Upper lobe of left lung (tissue), 6 donors: ENCODE measurements around the gene HNRNPM. TPM values are rescaled to one million over a fixed set of nuclear protein-coding genes. Genes with fewer than 3 reads are reported as not detected.

Experiments used
- ATAC-seq, 2 donors: fragments of 200-7000 bp; cut with Tn5 transposase; one replicate each; pipeline ENCODE4 v1.9.1; 2022; ENCODE audit warnings: mild to moderate bottlenecking in 2 of 2, moderate library complexity in 2 of 2; ENCODE audit not compliant: low FRiP score in 2 of 2
- DNase-seq, 2 donors: peaks; one replicate each; pipeline ENCODE4 v3.0.0-alpha.2; 2019 to 2020
- H3K27ac ChIP-seq, 4 donors: fragments of 200-600 bp; sonication (generic); one replicate each; pipeline ENCODE4 v1.5.1; 2016 to 2019
- H3K27me3 ChIP-seq, 4 donors: fragments of 200-600 bp; sonication (generic); one replicate each; pipeline ENCODE4 v1.5.1; 2017 to 2019
- H3K36me3 ChIP-seq, 4 donors: fragments of 200-600 bp; sonication (generic); one replicate each; pipeline ENCODE4 v1.5.1; 2016 to 2019
- H3K4me1 ChIP-seq, 4 donors: fragments of 200-600 bp; sonication (generic); one replicate each; pipeline ENCODE4 v1.5.1; 2018 to 2019
- H3K4me3 ChIP-seq, 4 donors: fragments of 200-600 bp; sonication (generic); one replicate each; pipeline ENCODE4 v1.5.1; 2017 to 2019; ENCODE audit warnings: mild to moderate bottlenecking in 2 of 4, moderate library complexity in 1 of 4
- H3K9me3 ChIP-seq, 4 donors: fragments of 200-600 bp; sonication (generic); one replicate each; pipeline ENCODE4 v1.5.1; 2018 to 2019
- CTCF ChIP-seq, 6 experiments: fragments of 450-650 bp in 4 of 6; fragments of 200-600 bp in 2 of 6; sonication (generic) in 2 of 6; IDR thresholded peaks; one replicate each; pipeline ENCODE4 v1.5.1; 2016 to 2019; ENCODE audit warnings: antibody characterized with exemption in 6 of 6
- EP300 ChIP-seq, 4 donors: sonication (generic); formaldehyde crosslinking; IDR thresholded peaks; one replicate each; pipeline ENCODE4 v1.5.1; 2017; ENCODE audit warnings: antibody characterized with exemption in 4 of 4, control low read depth in 2 of 4
- POLR2A ChIP-seq, 4 donors: fragments of 450-650 bp; IDR thresholded peaks; one replicate each; pipeline ENCODE4 v1.5.1; 2016 to 2017; ENCODE audit warnings: antibody characterized with exemption in 4 of 4, mild to moderate bottlenecking in 2 of 4
- POLR2AphosphoS5 ChIP-seq, 2 donors: sonication (generic); formaldehyde crosslinking; IDR thresholded peaks; one replicate each; pipeline ENCODE4 v1.5.1; 2017; ENCODE audit warnings: antibody characterized with exemption in 2 of 2
- WGBS, 2 donors: methylation state at CpG; one replicate each; pipeline ENCODE4 v1.1.5; 2017 to 2018; 5-methylcytosine and 5-hydroxymethylcytosine counted together
- total RNA-seq, 6 donors: library from RNA; depleted of rRNA in 4 of 6; stranded (reverse); fragments of >200 nt in 4 of 6; gene quantifications; one replicate each; pipeline versions ENCODE4 v1.1.0 to v1.2.1, GENCODE V29; 2016 to 2021
- donor health status: DM: no; HTN: no; CAD: no; lungs with moderate emphysema.
- donor health status: DM: no; HTN: yes; CAD: no; lungs with severe emphysema.

HNRNPM gene
- total RNA-seq, 6 donors from 2014 or later: 95.2 to 188 (median 149) TPM

DNA sequence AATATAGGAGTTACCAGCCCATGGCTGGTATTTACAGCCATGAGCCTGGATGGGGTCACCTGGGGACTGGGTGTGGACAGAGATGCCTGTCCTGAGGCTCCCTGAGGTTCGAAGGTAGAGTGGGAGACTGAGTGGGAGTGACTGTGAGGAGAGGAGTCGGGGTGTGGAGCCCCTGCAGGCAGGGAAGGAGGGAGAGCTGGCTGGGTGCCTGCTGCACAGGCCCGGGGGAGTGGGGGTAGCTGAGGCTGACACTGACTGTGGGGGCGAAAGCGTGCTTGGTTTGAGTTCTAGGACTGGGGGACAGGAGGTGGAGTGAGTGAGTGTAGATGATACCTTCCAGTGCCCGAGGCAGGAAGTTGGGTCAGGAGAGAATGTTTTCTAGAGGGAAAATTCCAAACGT lies 47.5 kb upstream of the HNRNPM start:
- no peak for TF ChIP-seq EP300 (IDR thresholded peaks at IDR 0.05)
- TF ChIP-seq POLR2AphosphoS5 (IDR thresholded peaks at IDR 0.05): no peak
- no peak for TF ChIP-seq CTCF (IDR thresholded peaks at IDR 0.05)
- TF ChIP-seq POLR2A (IDR thresholded peaks at IDR 0.05): no peak
- Histone ChIP-seq H3K4me3 (no peak overlapping the region), H3K27ac (peak overlapping the region in 2 of 4 donors; percentile 39 to 42), H3K4me1 (peaks cover 49 to 59% (median 53%) of the 10 kb centered on the region in 4 donors), H3K27me3 (no peaks in the 10 kb centered on the region), H3K9me3 (no peaks in the 10 kb centered on the region), H3K36me3 (peaks cover 6 to 25% (median 24%) of the 10 kb centered on the region in 4 donors)
- WGBS, 2 donors: 60 to 64% methylated on average over 7 of the region's 7 CpGs
- peak in 1 of 2 donors; percentile 13 for ATAC-seq
- peak in 1 of 2 donors; percentile 50 for DNase-seq

- ATAC-seq (no peak), DNase-seq (peak in 1 of 2 donors; percentile 65)
- Histone ChIP-seq H3K4me1 (peaks cover 44 to 54% (median 48%) of the 10 kb centered on the region in 4 donors), H3K4me3 (no peak overlapping the region), H3K36me3 (peaks cover 8 to 30% (median 29%) of the 10 kb centered on the region in 4 donors), H3K27ac (peak overlapping the region in 1 of 4 donors; percentile 42), H3K9me3 (no peaks in the 10 kb centered on the region), H3K27me3 (no peaks in the 10 kb centered on the region)
- WGBS, 2 donors: 90 to 93% methylated on average over 2 to 10 of the region's 10 CpGs
- no peak for TF ChIP-seq POLR2A (IDR thresholded peaks at IDR 0.05)
- TF ChIP-seq POLR2AphosphoS5 (IDR thresholded peaks at IDR 0.05): no peak
- TF ChIP-seq EP300 (IDR thresholded peaks at IDR 0.05): no peak
- TF ChIP-seq CTCF (IDR thresholded peaks at IDR 0.05): no peak
These were observed 46.9 kb upstream of the HNRNPM start for GRCh38 chr19:8397746-8398310.

- DNase-seq (peak in 1 of 2 donors; percentile 30), ATAC-seq (no peak)
- TF ChIP-seq POLR2AphosphoS5 (IDR thresholded peaks at IDR 0.05): no peak
- no peak for TF ChIP-seq POLR2A (IDR thresholded peaks at IDR 0.05)
- no peak for TF ChIP-seq EP300 (IDR thresholded peaks at IDR 0.05)
- TF ChIP-seq CTCF (IDR thresholded peaks at IDR 0.05): no peak
- no peaks in the 10 kb centered on the region for H3K27me3 ChIP-seq
- H3K9me3 ChIP-seq: no peaks in the 10 kb centered on the region
- peaks cover 13 to 35% (median 34%) of the 10 kb centered on the region in 4 donors for H3K36me3 ChIP-seq
- WGBS, 2 donors: 66 to 68% methylated on average over 8 to 9 of the region's 9 CpGs
- H3K4me3 ChIP-seq: no peak overlapping the region
- peak overlapping the region in 1 of 4 donors; percentile 42 for H3K27ac ChIP-seq
- H3K4me1 ChIP-seq: peaks cover 39 to 49% (median 43%) of the 10 kb centered on the region in 4 donors
These were observed 46.4 kb upstream of the HNRNPM start for GRCh38 chr19:8398311-8398771.

DNA sequence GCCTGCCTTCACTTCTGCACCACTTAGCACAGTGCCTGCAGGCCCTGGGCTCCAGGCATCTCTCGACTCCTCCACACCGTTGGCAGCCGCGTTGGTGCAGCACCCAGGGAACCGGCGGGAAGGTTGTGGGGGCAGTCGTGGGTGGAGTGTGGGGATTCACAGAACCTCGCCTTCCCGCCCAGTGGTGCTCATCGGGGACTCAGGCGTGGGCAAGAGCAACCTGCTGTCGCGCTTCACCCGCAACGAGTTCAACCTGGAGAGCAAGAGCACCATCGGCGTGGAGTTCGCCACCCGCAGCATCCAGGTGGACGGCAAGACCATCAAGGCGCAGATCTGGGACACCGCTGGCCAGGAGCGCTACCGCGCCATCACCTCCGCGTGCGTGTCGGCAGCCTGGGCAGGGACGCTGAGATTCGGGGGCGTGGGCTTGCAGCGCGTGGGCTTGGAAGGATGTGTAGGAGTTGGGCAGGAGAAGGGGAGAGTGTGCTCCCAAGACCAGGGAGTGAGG lies 45.0 kb upstream of the HNRNPM start:
- Histone ChIP-seq H3K4me3 (no peak overlapping the region), H3K27me3 (no peaks in the 10 kb centered on the region), H3K9me3 (no peaks in the 10 kb centered on the region), H3K27ac (no peak overlapping the region), H3K36me3 (peaks cover 22 to 49% (median 48%) of the 10 kb centered on the region in 4 donors), H3K4me1 (peaks cover 25 to 35% (median 29%) of the 10 kb centered on the region in 4 donors)
- peak in 1 of 2 donors; percentile 79 for DNase-seq
- WGBS, 2 donors: 94 to 97% methylated on average over 26 to 34 of the region's 34 CpGs
- ATAC-seq: no peak
- TF ChIP-seq POLR2A (IDR thresholded peaks at IDR 0.05) (no peak), POLR2AphosphoS5 (IDR thresholded peaks at IDR 0.05) (no peak), EP300 (IDR thresholded peaks at IDR 0.05) (no peak), CTCF (IDR thresholded peaks at IDR 0.05) (no peak)
